Activated naive CD8-positive, alpha-beta T cell treated with anti-CD3 and anti-CD28 coated beads, Interleukin-2, amount 50 U/mL, for 24 hours (primary cell): Measurements from ENCODE around the gene CD34.

Experiments used
- ATAC-seq: fragments of 150-1000 bp; cut with Tn5 transposase; one replicate; pipeline ENCODE4 v1.10.0; 2021
- DNase-seq: peaks from one replicate; pipeline ENCODE4 v3.0.0; 2021
- H3K27ac Mint-ChIP-seq: one replicate; pipeline ENCODE4 v1.8.0; 2021; ENCODE audit warnings: mild to moderate bottlenecking, mixed read lengths
- H3K27me3 Mint-ChIP-seq: one replicate; pipeline ENCODE4 v1.8.0; 2021; ENCODE audit warnings: mixed read lengths
- H3K36me3 Mint-ChIP-seq: one replicate; pipeline ENCODE4 v1.8.0; 2021; ENCODE audit warnings: low read depth, mixed read lengths
- H3K4me1 Mint-ChIP-seq: one replicate; pipeline ENCODE4 v1.8.0; 2021; ENCODE audit warnings: mixed read lengths
- H3K4me3 Mint-ChIP-seq: one replicate; pipeline ENCODE4 v1.8.0; 2021; ENCODE audit warnings: mild to moderate bottlenecking, moderate library complexity, mixed read lengths
- H3K9me3 Mint-ChIP-seq: one replicate; pipeline ENCODE4 v1.8.0; 2021; ENCODE audit warnings: mixed read lengths

Gene CD34

GRCh38 chr1:207919523-207920170 lies 8.7 kb upstream of the CD34 start:
- ATAC-seq (no peak), DNase-seq (no peak)
- Mint-ChIP-seq H3K27me3 (peaks cover 22% of the 10 kb centered on the region), H3K4me3 (no peak overlapping the region), H3K36me3 (no peaks in the 10 kb centered on the region), H3K9me3 (no peaks in the 10 kb centered on the region), H3K27ac (no peak overlapping the region), H3K4me1 (peaks cover 1% of the 10 kb centered on the region)

DNA sequence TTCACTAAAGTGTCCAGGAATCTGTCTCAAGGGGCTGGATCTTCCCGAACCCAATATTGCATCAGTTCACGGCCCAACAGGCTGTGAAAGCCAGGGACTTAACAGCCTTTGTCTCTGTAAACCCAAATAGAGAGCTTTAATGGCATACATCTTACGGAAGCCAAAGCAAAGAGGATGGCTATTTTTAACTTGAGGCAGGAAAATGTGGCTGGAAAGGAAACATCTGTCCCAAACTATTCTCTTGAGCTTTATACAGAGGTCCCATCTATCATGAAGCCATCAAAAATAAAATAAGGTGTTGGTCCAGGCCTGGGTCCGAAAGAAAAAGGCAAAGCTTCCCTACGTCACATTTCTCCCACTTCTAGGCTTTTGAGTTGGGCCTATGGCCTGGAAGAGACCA lies 7.7 kb upstream of the CD34 start:
- no peaks in the 10 kb centered on the region for H3K36me3 Mint-ChIP-seq
- no peak for ATAC-seq
- peaks cover 1% of the 10 kb centered on the region for H3K4me1 Mint-ChIP-seq
- no peak overlapping the region for H3K27ac Mint-ChIP-seq
- no peak overlapping the region for H3K4me3 Mint-ChIP-seq
- no peak for DNase-seq
- H3K27me3 Mint-ChIP-seq: peaks cover 20% of the 10 kb centered on the region
- no peaks in the 10 kb centered on the region for H3K9me3 Mint-ChIP-seq

DNA sequence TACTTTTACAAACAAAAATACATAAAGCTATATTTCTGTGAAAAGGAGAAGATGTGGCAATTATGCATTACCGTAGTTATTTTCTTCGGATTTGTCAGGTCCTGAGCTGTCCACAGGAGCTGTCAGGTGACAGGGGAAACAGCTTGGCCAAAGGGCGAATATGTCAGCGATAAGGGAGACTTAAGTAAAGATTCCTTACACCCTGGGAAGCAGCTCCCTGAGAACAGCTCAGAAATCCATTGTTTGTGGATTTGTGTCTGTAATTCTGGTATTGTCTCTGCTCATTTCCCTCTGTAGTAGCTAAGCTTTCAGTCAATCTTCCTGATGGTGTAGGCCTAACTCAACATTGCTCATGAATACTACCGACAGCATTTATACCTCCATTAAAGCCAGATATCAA lies 7.1 kb upstream of the CD34 start:
- Mint-ChIP-seq H3K27me3 (peaks cover 21% of the 10 kb centered on the region), H3K9me3 (no peaks in the 10 kb centered on the region), H3K4me1 (peaks cover 1% of the 10 kb centered on the region), H3K27ac (no peak overlapping the region), H3K36me3 (no peaks in the 10 kb centered on the region), H3K4me3 (no peak overlapping the region)
- DNase-seq (no peak), ATAC-seq (no peak)

DNA sequence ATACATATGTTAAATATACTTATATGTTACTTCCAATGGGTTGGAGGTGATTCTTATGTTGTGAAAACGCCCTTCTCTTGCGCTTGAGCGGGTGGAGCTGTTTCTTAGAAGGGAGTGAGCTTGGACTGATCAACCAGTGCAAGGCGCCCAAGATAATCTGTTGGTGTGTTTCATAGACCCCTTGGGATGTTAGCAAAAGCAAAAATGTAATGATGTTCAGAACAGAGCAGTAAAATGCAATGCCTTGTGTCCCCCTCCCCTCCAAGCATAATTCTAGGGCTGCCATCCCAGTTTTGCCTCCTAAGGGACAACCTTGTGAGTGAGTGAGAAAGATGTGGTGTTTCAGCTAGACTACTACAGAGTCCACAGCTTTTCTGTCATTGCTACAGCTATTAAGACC lies 6.2 kb upstream of the CD34 start:
- DNase-seq: no peak

GRCh38 chr1:207913951-207914350 lies 3.0 kb upstream of the CD34 start:
- Mint-ChIP-seq H3K4me1 (peaks cover 12% of the 10 kb centered on the region), H3K9me3 (no peaks in the 10 kb centered on the region), H3K27me3 (peaks cover 43% of the 10 kb centered on the region), H3K36me3 (no peaks in the 10 kb centered on the region), H3K4me3 (no peak overlapping the region), H3K27ac (no peak overlapping the region)
- no peak for ATAC-seq
- no peak for DNase-seq

More for the DNA sequence above, 6.2 kb upstream of the CD34 start:
- H3K9me3 Mint-ChIP-seq: no peaks in the 10 kb centered on the region
- H3K27ac Mint-ChIP-seq: no peak overlapping the region
- H3K4me3 Mint-ChIP-seq: no peak overlapping the region
- H3K36me3 Mint-ChIP-seq: no peaks in the 10 kb centered on the region
- peaks cover 1% of the 10 kb centered on the region for H3K4me1 Mint-ChIP-seq
- H3K27me3 Mint-ChIP-seq: peaks cover 23% of the 10 kb centered on the region
- no peak for ATAC-seq

DNA sequence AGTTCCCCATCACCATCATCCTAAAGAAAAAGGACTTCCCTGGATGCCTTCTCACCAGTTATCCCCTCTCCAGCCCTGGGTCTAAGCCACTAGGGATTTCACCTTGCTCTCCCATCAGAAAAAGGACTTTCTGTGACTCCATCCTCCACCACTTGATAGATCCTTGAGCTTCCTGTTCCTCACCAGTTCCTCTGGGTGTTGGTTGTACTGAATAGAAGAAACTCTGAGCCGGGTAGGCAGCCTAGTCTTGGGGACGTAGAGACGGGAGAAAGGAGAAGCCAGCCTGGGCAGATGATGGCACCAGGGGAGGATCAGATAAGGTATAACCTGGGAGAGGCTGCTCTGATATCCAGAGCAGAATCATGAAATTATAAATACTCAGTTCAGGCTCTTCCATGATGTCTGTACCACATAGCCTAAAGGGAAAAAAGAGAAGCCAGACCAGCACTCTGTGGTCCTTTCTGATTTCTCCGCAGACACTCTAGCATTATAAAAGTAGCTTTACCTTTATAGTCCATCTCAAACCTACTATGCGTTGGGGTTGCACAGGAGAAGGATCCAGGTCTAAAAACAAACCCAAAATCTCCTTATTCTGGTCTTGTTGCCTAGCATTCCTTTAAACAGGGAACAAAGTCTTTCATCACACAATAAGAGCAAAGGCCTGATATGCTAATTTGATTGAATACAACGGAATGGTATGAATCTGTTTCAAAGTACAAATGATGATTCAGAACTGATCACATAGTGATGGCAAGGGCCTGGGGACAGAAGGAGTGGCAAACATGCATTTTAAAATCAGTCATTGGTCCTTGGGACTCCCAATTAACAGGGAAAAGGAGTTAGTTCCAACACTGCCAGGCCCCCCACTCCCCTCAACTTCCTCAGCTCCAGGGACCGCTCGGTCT lies 1.2 kb upstream of the CD34 start:
- Mint-ChIP-seq H3K4me3 (peak overlapping the region; percentile 60), H3K4me1 (peaks cover 12% of the 10 kb centered on the region), H3K9me3 (no peaks in the 10 kb centered on the region), H3K27ac (no peak overlapping the region), H3K27me3 (peaks cover 43% of the 10 kb centered on the region), H3K36me3 (no peaks in the 10 kb centered on the region)
- DNase-seq (no peak), ATAC-seq (no peak)

GRCh38 chr1:207909687-207910086 lies 1.2 kb downstream of the CD34 start:
- ATAC-seq (no peak), DNase-seq (no peak)
- peaks cover 13% of the 10 kb centered on the region for H3K4me1 Mint-ChIP-seq
- H3K4me3 Mint-ChIP-seq: no peak overlapping the region
- peaks cover 43% of the 10 kb centered on the region for H3K27me3 Mint-ChIP-seq
- H3K9me3 Mint-ChIP-seq: no peaks in the 10 kb centered on the region
- no peak overlapping the region for H3K27ac Mint-ChIP-seq
- H3K36me3 Mint-ChIP-seq: no peaks in the 10 kb centered on the region

- no peak for ATAC-seq
- Mint-ChIP-seq H3K4me3 (no peak overlapping the region), H3K9me3 (no peaks in the 10 kb centered on the region), H3K27ac (no peak overlapping the region), H3K36me3 (no peaks in the 10 kb centered on the region), H3K4me1 (peaks cover 24% of the 10 kb centered on the region), H3K27me3 (peaks cover 38% of the 10 kb centered on the region)
- no peak for DNase-seq
Observed at GRCh38 chr1:207908107-207908734, 2.7 kb downstream of the CD34 start.

GRCh38 chr1:207904391-207904790 lies 6.5 kb downstream of the CD34 start:
- ATAC-seq: no peak
- H3K27me3 Mint-ChIP-seq: peaks cover 4% of the 10 kb centered on the region

GRCh38 chr1:207903767-207904166 lies 7.2 kb downstream of the CD34 start:
- DNase-seq: no peak
- Mint-ChIP-seq H3K36me3 (no peaks in the 10 kb centered on the region), H3K9me3 (no peaks in the 10 kb centered on the region), H3K4me3 (no peak overlapping the region), H3K27ac (no peak overlapping the region), H3K27me3 (peaks cover under 1% of the 10 kb centered on the region), H3K4me1 (peaks cover 13% of the 10 kb centered on the region)
- no peak for ATAC-seq

More at GRCh38 chr1:207904391-207904790, 6.5 kb downstream of the CD34 start:
- DNase-seq: no peak
- no peak overlapping the region for H3K4me3 Mint-ChIP-seq
- no peaks in the 10 kb centered on the region for H3K9me3 Mint-ChIP-seq
- H3K36me3 Mint-ChIP-seq: no peaks in the 10 kb centered on the region
- H3K4me1 Mint-ChIP-seq: peaks cover 13% of the 10 kb centered on the region
- no peak overlapping the region for H3K27ac Mint-ChIP-seq

- Mint-ChIP-seq H3K36me3 (no peaks in the 10 kb centered on the region), H3K27me3 (no peaks in the 10 kb centered on the region), H3K4me1 (peaks cover 13% of the 10 kb centered on the region), H3K4me3 (no peak overlapping the region), H3K9me3 (no peaks in the 10 kb centered on the region), H3K27ac (no peak overlapping the region)
- no peak for DNase-seq
- ATAC-seq: peak; percentile 35
Observed at GRCh38 chr1:207903053-207903452, 7.9 kb downstream of the CD34 start.

DNA sequence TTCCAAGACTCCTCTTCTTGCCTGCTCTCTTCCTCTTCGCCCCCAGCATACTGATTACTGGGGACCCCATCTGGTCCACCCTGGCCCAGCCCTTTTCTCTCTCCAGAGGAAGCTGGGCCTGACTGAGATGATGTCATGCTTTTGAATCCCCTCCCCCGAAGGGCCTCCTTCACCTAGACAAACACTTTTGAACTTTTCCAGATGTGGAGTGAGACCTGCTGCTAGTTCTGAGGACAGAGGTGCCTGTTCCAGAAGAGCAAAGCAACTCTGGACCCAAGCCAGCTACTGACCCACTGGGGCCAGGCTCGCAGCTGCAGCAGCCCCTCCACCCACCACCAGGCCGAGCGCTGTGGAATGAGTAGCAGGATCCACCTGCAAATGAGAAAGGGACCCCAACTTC lies 8.4 kb downstream of the CD34 start:
- no peaks in the 10 kb centered on the region for H3K36me3 Mint-ChIP-seq
- ATAC-seq: no peak
- no peak for DNase-seq
- no peak overlapping the region for H3K4me3 Mint-ChIP-seq
- H3K27ac Mint-ChIP-seq: no peak overlapping the region
- no peaks in the 10 kb centered on the region for H3K9me3 Mint-ChIP-seq
- H3K4me1 Mint-ChIP-seq: peaks cover 13% of the 10 kb centered on the region
- no peaks in the 10 kb centered on the region for H3K27me3 Mint-ChIP-seq

- no peak overlapping the region for H3K27ac Mint-ChIP-seq
- H3K4me3 Mint-ChIP-seq: no peak overlapping the region
- ATAC-seq (no peak), DNase-seq (no peak)
- no peaks in the 10 kb centered on the region for H3K27me3 Mint-ChIP-seq
- no peaks in the 10 kb centered on the region for H3K36me3 Mint-ChIP-seq
- H3K9me3 Mint-ChIP-seq: no peaks in the 10 kb centered on the region
- peaks cover 13% of the 10 kb centered on the region for H3K4me1 Mint-ChIP-seq
Observed at GRCh38 chr1:207901041-207901653, 9.8 kb downstream of the CD34 start.

DNA sequence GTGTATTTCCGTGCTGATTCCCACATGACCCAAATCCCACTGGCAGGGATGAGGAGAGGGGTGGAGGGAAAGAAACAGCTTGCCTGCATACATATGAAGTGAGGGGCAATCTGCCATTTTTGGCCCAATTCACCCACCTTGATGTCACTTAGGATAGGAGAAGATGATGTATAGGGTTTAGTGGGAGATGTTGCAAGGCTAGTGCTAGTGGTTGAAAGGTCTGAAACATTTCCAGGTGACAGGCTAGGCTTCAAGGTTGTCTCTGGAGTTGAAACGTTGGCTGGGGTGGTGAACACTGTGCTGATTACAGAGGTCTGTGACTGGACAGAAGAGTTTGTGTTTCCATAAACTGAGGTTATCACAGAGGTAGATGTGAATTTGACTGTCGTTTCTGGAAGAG lies 12.1 kb downstream of the CD34 start:
- no peaks in the 10 kb centered on the region for H3K9me3 Mint-ChIP-seq
- peaks cover 6% of the 10 kb centered on the region for H3K4me1 Mint-ChIP-seq
- DNase-seq (no peak), ATAC-seq (no peak)
- H3K27ac Mint-ChIP-seq: no peak overlapping the region
- H3K36me3 Mint-ChIP-seq: no peaks in the 10 kb centered on the region
- no peak overlapping the region for H3K4me3 Mint-ChIP-seq
- H3K27me3 Mint-ChIP-seq: no peaks in the 10 kb centered on the region
